ENCODE measurements around the gene PTGR1.
"Not testable (repeated sequence)": the region's sequence is repeated elsewhere in the genome, so short reads cannot be mapped to it uniquely, and the experiment has no call there.

PTGR1 gene

GRCh38 chr9:111613436-111614040 lies 14.1 kb upstream of the PTGR1 start:
- DNase-seq (ENCODE audit: low spot score), result peak; percentile 52

DNA sequence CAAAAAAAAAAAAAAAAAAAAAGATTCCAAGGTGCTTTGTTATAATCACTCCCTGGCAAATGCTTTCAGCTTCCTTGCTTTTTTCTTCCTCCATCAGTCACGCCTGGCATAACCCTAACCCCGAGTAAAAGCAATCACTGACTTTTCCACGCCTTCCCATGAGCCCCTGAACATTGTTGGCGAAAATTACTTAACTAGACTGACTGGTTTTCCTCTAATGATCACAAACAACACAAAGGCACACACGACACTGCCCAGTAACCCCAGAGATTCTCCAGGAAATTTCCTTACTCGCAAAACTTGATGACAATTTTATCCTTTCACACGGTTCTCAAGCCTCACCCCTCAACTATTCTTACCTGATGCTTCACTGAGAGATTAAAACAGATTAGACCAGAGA lies 11.4 kb upstream of the PTGR1 start:
- no peak for DNase-seq (ENCODE audit: low spot score)

GRCh38 chr9:111610149-111610548 lies 10.7 kb upstream of the PTGR1 start:
- no peak for DNase-seq (ENCODE audit: low spot score)

- no peak for DNase-seq (ENCODE audit: low spot score)
Measured at GRCh38 chr9:111605041-111605559, 5.7 kb upstream of the PTGR1 start.

- DNase-seq (ENCODE audit: low spot score), result no peak
Measured at GRCh38 chr9:111604054-111604615, 4.7 kb upstream of the PTGR1 start.

DNA sequence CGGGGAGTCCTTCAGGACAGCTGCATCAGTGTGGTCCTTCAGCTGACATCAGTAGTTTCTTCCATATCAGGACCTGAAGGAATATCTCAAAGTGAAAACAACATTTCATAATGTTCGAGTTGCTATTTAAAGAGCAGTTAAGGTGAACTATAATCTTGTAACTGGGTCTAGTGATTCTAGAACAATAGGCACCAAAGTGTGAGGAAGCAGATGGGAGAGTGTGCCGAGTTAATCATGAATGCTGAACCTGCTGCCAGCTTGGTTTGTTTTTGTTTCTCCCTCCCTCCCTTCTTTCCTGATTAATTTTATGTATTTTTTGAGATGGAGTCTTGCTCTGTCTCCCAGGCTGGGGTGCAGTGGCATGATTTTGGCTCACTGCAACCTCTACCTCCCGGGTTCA lies 3.6 kb upstream of the PTGR1 start:
- DNase-seq (ENCODE audit: low spot score), result no peak

GRCh38 chr9:111601237-111602018 lies 2.0 kb upstream of the PTGR1 start:
- DNase-seq (ENCODE audit: low spot score), result no peak

GRCh38 chr9:111599955-111600343 lies 502 bp upstream of the PTGR1 start:
- DNase-seq (ENCODE audit: low spot score), result no peak

GRCh38 chr9:111598733-111599091 lies 735 bp downstream of the PTGR1 start:
- no peak for DNase-seq (ENCODE audit: low spot score)

DNA sequence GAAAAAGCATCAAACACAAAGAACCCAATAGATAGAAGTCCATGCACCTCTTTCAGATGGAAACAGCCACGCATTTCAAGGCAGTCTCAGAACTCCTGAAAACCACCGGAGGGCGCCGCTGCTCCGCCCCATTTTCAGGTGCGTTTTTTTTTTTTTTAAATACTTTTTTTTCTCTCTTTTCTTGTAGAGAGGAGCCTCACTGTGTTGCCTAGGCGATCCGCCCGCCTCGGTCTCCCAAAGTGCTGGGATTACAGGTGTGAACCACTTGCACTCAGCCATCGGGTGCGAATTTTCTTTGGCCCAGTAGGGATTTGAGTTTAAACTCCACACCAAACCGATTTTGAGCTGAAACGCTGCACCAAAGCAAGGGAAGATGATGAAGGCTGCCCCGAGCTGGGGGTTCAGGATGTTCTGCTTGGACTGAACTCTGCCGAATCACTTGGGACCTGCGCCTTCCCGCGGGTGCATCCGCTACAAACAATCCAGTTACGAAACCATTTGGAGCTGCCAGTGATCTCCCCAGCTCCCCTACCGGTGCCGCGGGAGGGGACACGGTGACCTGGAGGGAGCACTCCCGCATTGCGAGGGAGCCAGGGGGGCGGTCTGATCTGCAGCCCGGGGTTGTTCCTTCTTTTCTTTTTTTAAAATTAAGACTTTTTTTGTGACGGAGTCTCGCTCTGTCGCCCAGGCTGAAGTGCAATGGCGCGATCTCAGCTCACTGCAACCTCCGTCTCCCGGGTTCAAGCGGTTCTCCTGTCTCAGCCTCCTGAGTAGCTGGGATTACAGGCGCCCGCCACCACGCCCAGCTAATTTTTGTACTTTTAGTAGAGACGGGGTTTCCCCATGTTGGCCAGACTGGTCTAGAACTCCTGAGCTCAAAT lies 1.4 kb downstream of the PTGR1 start:
- peak; percentile 56 for DNase-seq (ENCODE audit: low spot score)

- no peak for DNase-seq (ENCODE audit: low spot score)
Measured at GRCh38 chr9:111588846-111589245, 10.6 kb downstream of the PTGR1 start.

- DNase-seq (ENCODE audit: low spot score), result no peak
Measured at GRCh38 chr9:111586378-111586777, 13.1 kb downstream of the PTGR1 start.

DNA sequence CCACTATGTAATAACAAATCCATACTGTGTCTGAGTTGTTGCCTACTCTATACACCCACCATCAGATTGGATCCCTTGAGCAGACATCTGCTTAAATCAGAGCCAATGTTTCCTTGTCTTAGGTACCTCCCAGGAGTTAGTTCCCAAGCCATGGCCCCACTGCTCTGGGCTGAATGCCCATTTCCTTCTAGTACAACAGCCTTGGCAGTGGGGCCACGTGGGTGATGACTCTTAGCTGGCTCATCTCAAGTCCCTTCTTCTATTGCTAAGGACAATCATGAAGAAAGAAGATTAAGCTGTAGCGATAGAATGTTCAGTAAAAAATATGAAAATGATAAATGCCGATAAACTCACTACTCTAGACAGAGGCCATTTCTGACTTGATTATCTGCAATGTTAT lies 16.6 kb downstream of the PTGR1 start:
- DNase-seq (ENCODE audit: low spot score), result no peak

DNA sequence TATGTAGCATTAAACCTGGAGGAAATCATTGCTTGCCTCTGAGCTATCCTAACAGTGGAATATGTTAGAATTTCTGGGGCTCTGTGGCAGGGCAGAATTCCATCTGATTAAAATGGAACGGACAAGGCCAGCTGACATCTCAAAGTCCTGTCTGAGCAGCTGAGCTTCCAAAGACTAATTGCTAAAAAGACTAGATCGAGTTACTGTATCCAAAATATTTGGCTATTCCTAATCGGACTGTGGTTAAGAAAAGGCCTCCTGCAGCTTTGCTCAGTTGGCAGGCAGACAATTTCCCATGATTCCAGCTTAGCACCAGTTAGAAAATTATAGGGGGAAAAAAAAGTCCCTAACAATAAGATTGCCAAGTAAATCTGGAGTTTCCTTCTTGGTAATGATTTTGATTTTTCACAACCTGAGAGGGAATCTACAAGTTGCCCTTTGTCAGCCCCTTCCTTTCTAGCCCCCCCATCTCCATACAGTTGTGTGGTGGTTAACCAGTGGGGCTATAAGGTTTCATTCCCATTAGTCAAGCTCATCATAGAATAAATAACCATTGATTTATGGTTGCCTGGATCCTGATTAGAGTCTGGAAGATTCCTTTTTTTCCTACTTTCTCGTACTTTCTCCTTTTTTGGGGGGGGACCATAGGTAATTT lies 26.4 kb downstream of the PTGR1 start:
- DNase-seq (ENCODE audit: low spot score), result no peak

DNA sequence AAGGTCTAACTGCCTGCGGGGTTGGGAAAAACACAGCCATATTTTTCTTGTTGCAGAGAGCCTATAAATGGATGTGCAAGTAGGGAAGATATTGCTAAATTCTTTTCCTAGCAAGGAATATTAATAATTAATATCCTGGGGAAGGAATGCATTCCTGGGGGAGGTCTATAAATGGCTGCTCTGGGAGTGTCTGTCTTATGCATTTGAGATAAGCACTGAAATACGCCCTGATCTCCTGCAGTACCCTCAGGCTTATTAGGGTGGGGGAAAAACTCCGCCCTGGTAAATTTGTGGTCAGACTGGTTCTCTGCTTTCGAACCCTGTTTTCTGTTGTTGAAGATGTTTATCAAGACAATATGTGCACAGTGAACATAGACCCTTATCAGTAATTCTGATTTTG lies 31.3 kb downstream of the PTGR1 start:
- DNase-seq (ENCODE audit: low spot score), result not testable (repeated sequence)

- no peak for DNase-seq (ENCODE audit: low spot score)
Measured at GRCh38 chr9:111566234-111566633, 33.2 kb downstream of the PTGR1 start.

- no peak for DNase-seq (ENCODE audit: low spot score)
Measured at GRCh38 chr9:111561165-111561719, 38.2 kb downstream of the PTGR1 start.

DNA sequence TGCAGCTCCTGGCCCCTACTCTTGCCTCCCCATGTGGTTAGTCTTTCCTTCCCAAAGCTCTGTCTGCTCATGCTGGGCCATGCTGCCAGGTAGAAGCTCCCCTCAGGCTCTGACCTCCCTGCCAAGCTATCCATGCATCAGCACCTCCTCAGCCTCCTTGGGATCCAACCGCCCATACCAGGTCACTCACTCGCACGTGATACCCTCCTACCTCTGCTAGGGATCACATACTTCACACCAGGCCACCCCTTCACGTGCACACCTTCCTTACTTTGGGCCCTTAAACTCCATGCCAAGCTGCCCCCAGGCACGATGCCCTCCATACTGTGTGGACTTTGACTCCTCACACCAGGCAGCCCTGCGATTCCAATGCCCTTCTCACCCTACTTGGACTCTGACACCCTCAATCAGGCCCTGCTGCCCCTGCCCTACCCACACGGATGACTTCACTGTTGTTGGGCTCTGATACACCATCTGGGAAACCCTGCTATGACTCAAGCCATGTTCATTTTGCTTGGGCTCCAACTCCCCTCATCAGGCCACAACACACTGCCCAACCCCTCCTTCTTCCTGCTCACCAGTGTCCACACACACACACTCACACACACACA lies 40.3 kb downstream of the PTGR1 start:
- peak; percentile 22 for DNase-seq (ENCODE audit: low spot score)

DNA sequence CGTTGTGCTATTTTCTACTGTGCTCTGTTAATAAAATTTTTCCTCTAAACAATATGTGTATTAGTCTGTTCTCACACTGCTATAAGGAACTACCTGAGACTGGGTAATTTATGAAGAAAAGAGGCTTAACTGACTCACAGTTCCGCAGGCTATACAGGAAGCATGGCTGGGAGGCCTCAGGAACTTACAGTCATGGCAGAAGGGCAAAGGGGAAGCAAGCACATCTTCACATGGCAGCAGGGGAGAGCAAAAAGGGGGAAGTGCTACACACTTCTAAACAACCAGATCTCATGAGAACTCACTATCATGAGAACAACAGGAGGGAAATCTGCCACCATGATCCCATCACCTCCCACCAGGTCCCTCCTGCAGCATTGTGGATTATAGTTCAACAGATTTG lies 44.0 kb downstream of the PTGR1 start:
- not testable (repeated sequence) for DNase-seq (ENCODE audit: low spot score)

- DNase-seq (ENCODE audit: low spot score), result no peak
Measured at GRCh38 chr9:111548623-111549022, 50.8 kb downstream of the PTGR1 start.
